Measurements from ENCODE around the gene RTRAF.

Gene RTRAF

GRCh38 chr14:52048641-52049204, 59.4 kb downstream of the RTRAF start:
- no peak for DNase-seq (ENCODE audit: low read depth in 2 of 2, low spot score in 1 of 2)

GRCh38 chr14:52049271-52049670, 59.9 kb downstream of the RTRAF start:
- DNase-seq (ENCODE audit: low read depth in 2 of 2, low spot score in 1 of 2), result no peak

GRCh38 chr14:52049721-52050588, 60.6 kb downstream of the RTRAF start:
- DNase-seq (ENCODE audit: low read depth in 2 of 2, low spot score in 1 of 2), result no peak

- DNase-seq (ENCODE audit: low read depth in 2 of 2, low spot score in 1 of 2), result no peak
Observed at GRCh38 chr14:52051251-52051650, 61.9 kb downstream of the RTRAF start.

GRCh38 chr14:52051871-52052270, 62.5 kb downstream of the RTRAF start:
- DNase-seq (ENCODE audit: low read depth in 2 of 2, low spot score in 1 of 2), result no peak

- no peak for DNase-seq (ENCODE audit: low read depth in 2 of 2, low spot score in 1 of 2)
Observed at GRCh38 chr14:52052288-52052943, 63.1 kb downstream of the RTRAF start.

- no peak for DNase-seq (ENCODE audit: low read depth in 2 of 2, low spot score in 1 of 2)
Observed at GRCh38 chr14:52053044-52053443, 63.7 kb downstream of the RTRAF start.

GRCh38 chr14:52054678-52055077, 65.3 kb downstream of the RTRAF start:
- DNase-seq (ENCODE audit: low read depth in 2 of 2, low spot score in 1 of 2), result no peak

- no peak for DNase-seq (ENCODE audit: low read depth in 2 of 2, low spot score in 1 of 2)
Observed at GRCh38 chr14:52055167-52055566, 65.8 kb downstream of the RTRAF start.

- DNase-seq (ENCODE audit: low read depth in 2 of 2, low spot score in 1 of 2), result no peak
Observed at GRCh38 chr14:52058341-52058740, 69.0 kb downstream of the RTRAF start.

- DNase-seq (ENCODE audit: low read depth in 2 of 2, low spot score in 1 of 2), result no peak
Observed at GRCh38 chr14:52059649-52060048, 70.3 kb downstream of the RTRAF start.

GRCh38 chr14:52060080-52060479, 70.7 kb downstream of the RTRAF start:
- no peak for DNase-seq (ENCODE audit: low read depth in 2 of 2, low spot score in 1 of 2)

All from stimulated activated CD8-positive, alpha-beta memory T cell treated with anti-CD3 and anti-CD28 coated beads, Interleukin-4, amount 100 ng/mL, for 1 hour (primary cell).